Spleen (tissue), 7 donors: ENCODE results near the gene SETX.

Experiments
- CTCF ChIP-seq, 11 experiments: fragments of 200-600 bp in 7 of 11; fragments of 450-650 bp in 4 of 11; sonication (generic) in 4 of 11; IDR thresholded peaks in 8 of 11; conservative IDR thresholded peaks in 3 of 11; 1 replicate in 7 of 11; 2 replicates in 4 of 11; pipeline versions ENCODE4 v1.4.0 to v1.8.0; 2016 to 2021; ENCODE audit warnings: antibody characterized with exemption in 11 of 11, inconsistent platforms in 4 of 11, mild to moderate bottlenecking in 1 of 11
- POLR2AphosphoS5 ChIP-seq, 3 donors: sonication (generic); formaldehyde crosslinking; IDR thresholded peaks; one replicate each; pipeline ENCODE4 v1.5.1; 2017; ENCODE audit warnings: antibody characterized with exemption in 3 of 3
- donor health status: DM: no; HTN: no; CAD: no; lungs with moderate emphysema.
- donor health status: DM: no; HTN: no; CAD: no.
- donor health status: DM: no; HTN: no; CAD: no.

- TF ChIP-seq CTCF (IDR thresholded peaks at IDR 0.05 in 8 of 11, conservative IDR thresholded peaks at IDR 0.05 in 3 of 11), result peak; percentile 67 to 95 (median 93)
- TF ChIP-seq POLR2AphosphoS5 (IDR thresholded peaks at IDR 0.05), result no peak
Observed at GRCh38 chr9:132235894-132236661, 118.7 kb downstream of the SETX start.
